NCI-H446 treated with DMSO at 0.1 percent for 48 hours (cell line): ENCODE results near the gene SERPINA10.
"Not testable (repeated sequence)": the region's sequence is repeated elsewhere in the genome, so short reads cannot be mapped to it uniquely, and the experiment has no call there.

Experiments
- DNase-seq: peaks from one replicate; lab custom pipeline; 2025; lab: John Stamatoyannopoulos, UW

The SERPINA10 gene

GRCh38 chr14:94313991-94314655, 21.1 kb upstream of the SERPINA10 start:
- no peak for DNase-seq

DNA sequence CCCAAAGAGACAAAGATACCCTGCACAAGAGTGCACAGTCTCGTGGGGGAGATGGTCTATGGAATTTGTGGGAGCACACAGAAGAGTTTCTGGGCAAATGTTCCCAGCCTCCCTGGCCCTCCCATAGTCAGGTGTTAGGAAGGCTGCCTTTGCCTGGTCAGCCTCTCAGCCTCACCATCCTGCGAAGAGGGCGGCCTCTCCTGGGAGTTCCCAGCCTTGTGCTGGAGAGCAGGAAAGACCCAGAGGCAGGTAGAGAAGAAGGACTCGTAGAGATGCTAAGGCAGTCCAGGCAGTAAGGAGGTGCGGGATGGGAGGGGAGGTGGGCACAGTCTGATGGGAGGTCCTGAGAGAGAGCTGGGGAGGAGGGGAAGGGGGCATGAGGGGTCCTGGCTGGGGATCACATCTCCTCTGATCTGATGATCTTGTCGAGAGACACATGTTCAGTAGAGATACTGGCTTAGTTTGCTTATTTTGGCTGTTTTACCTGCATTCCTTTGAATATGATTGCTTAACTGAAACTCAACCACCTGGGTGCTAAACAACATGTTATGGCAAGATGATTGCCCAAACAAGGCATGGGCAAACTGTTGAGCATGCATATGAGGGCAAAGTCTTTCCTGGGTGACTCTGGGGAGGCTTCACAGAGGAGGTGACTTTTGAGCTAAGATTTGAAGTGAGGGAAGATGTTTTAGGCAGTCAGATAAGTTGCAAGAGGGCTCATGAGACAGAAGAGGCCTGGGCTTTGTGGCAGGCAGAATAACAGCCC, 19.6 kb upstream of the SERPINA10 start:
- no peak for DNase-seq

DNA sequence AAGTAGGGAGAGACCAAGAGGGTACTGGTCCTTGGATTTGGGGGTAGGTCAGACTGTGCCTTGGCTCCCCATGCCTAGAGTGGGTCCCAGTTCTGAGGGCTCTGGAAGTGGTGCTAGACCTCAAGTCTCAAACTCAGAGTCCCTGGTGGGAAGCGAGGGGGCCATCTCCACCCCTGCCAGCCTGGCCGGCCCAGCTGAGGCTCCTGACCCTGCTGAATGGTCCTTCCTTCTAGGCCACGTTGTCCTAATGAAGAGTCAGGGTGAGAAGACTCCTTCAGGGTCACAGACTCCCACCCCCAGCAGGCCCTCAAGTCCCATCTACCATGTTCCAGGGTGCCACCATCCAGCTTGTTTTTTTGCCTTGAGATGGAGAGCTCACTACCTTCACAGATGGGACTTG, 17.2 kb upstream of the SERPINA10 start:
- DNase-seq, result no peak

DNA sequence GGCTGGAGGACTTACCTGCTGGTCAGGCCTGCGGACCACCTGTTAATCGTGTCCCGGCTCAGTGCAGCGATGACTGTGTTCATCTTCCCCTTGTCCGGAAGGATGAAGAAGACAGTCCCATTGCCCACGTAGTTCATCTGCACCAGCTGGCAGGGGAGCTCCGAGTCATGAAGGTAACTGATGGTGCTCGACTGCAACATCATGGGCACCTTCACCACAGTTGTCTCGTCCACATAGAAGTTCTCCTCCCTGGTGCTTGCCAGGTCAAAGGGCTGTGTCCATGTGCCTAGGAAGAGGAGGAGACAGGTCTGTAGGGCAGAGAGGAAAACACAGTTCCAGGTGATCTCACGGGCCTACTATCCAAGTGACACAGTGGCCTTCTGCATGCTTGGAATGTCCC, 16.7 kb upstream of the SERPINA10 start:
- DNase-seq, result no peak

DNA sequence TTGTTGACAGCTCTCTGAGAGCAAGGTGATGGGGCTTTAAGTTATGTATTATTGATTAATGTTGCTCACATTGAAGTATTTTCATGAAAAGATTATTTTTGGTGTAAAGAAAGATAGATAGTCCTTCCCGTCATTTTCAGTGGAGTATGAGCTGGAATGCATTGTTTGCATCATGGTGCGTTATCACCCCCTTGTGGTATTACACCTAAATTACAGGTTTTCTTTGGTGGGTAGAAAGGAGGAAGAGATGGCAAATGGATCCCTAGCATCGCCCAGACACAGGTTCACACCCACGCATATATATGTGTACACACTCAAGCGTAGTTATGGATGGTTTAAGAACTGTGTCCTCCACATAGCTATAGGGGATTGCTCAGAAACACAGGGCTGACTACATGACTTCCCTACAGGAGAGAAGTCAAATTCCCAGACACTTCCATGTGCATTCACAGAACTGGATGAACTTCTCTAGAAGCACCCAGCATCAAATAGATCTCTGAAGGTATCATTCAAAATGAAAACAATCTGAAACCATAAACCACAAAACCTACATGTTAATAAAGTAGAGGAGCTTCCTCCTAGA, 14.4 kb upstream of the SERPINA10 start:
- DNase-seq, result no peak

- DNase-seq, result no peak
Observed at GRCh38 chr14:94306047-94306978, 13.2 kb upstream of the SERPINA10 start.

- no peak for DNase-seq
Observed at GRCh38 chr14:94305620-94306019, 12.6 kb upstream of the SERPINA10 start.

- no peak for DNase-seq
Observed at GRCh38 chr14:94304243-94304642, 11.2 kb upstream of the SERPINA10 start.

DNA sequence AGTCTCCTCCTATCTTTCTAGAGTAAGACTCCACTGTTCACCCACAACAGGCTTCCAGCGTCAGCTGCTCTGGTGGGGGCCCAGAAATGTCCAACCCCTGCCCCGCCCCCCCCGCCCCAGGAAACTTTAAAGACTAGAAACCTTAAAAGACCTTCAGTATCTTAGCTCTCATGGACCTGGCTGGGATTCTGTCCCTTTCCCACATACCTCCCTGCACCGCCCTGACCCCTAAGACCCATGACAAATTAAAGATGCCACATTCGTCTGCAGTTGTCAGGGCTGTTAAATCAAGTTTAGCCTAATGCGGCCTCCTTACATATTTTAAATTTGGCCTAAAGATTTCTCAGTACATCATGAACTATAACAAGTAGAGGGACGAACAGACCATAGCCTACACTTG, 10.0 kb upstream of the SERPINA10 start:
- DNase-seq, result no peak

GRCh38 chr14:94298130-94298529, 5.1 kb upstream of the SERPINA10 start:
- no peak for DNase-seq

GRCh38 chr14:94296181-94296545, 3.1 kb upstream of the SERPINA10 start:
- not testable (repeated sequence) for DNase-seq

DNA sequence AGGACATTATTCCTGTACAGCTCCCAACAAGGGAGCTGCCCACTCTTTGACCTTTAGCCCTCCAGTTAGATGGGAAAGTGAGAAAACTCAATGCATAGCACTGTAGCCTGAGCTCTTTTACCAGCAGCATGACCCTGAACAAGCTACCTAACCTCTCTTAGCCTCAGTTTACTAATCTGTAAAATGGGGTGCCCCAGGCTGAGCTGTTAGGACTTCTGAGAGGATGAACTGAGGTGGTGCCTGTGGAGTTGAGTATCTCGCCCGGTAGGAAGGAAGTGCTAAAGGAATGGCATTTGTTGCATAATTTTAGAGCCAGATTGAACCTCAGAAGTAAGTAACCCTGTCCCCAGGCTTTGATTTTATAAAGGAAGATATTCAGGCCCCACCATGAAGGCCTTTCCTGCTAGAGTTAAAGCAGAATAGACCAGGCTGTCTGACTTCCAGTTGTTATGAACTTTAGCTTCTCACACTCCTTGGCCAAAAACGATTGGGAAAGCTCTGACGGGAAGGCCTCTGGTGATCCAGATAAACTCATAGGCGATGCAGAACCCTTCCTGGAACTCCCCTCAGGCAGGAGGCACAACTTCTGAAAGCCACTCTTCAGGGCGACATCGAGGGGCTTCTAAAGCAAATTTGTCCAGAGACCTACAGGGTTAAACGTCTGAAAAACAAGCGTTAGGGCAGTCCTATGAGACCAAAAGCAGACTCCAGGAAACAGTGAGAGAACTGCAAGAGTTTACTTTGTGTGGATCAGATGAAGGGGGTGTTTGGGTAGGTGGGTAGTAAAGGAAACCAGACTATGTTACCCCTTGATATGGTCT, 2.5 kb upstream of the SERPINA10 start:
- DNase-seq, result no peak

GRCh38 chr14:94293578-94293924, 483 bp upstream of the SERPINA10 start:
- no peak for DNase-seq

- DNase-seq, result no peak
Observed at GRCh38 chr14:94292526-94292871, 569 bp downstream of the SERPINA10 start.

- no peak for DNase-seq
Observed at GRCh38 chr14:94291906-94292525, 1.1 kb downstream of the SERPINA10 start.

DNA sequence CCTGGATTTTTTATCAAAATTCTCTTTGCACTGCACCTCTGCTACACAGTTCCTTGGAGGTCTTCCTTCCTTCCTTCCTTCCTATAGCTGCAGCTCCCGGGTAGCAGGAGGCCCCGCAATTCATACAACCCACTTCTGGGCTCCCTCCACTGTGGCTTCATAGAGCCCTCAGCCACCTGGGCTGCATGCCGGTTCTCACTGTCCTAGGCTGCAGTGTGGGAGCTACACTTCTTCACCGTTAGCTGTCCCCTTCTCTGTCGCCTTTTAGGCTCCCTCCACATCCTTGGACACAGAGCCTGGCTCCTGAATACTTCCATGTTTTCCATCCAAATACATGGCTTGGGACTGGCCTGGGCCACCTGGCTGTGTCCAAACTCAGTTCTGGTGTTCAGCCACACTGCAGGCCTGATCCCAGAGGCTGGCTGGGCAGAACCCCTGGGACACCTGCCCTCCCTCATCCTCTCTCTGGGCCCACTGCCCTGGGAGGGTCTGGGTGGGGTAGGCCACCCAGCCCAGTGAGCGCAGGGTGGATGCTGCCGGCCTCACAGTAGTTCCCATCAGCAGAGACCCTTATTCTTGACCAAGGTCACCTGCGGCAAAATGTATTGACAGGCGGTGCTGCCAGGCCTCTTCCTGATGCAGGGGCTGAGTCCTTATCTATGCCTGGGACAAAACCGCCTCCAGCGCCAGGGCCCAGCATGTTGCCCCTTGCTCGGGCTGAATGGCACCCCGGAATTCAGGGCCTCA, 1.7 kb downstream of the SERPINA10 start:
- DNase-seq, result no peak

GRCh38 chr14:94290197-94290596, 2.9 kb downstream of the SERPINA10 start:
- DNase-seq, result no peak

DNA sequence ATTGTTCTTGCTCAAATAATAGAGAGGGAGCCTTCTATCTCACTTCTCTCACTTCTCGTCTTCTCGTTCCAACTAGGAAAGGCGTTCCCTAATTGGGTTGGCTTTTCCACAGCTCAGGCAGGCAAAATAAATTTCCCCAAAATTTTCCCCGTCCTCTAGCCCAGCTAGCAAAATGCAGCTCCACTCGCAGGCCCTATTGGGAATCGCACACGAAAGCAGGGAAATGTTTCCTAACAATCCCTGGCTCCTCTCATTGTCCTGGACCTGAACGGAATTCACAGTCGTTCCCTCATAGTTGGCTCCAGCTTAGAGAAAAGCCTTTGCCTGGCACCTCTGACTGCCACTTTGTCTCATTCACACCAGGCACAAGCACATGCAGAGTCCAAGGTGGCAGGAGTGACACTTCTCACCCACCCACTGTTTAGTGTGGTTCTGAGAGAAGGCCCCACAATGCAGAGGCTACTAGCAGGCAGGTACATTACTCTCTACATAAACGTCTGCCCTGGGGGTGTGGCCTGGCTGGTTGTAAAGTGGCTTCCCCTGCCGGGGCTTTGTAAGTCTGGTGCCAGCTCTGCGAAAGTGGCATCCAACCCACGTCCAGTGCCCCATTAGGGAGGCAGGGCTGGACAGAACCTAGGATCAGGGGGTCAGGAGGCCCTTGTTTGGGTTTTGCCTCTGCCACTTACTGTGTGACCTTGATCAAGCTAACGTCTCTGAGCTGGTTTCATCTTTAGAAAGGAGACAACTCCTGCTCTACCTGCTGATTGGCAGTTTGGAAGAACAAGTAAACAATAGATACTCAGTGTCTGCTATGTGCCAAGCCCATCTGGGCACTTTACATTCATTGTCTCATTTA, 4.2 kb downstream of the SERPINA10 start:
- DNase-seq, result no peak

GRCh38 chr14:94285158-94285557, 7.9 kb downstream of the SERPINA10 start:
- no peak for DNase-seq
